KOPT-K1 (cell line): ENCODE measurements around the gene ZBTB22.
"Not testable (repeated sequence)": the region's sequence is repeated elsewhere in the genome, so short reads cannot be mapped to it uniquely, and the experiment has no call there.

ENCODE experiments used
- H3K27ac ChIP-seq: fragments of 200-600 bp; sonication (generic); 2 replicates; pipeline ENCODE4 v1.5.1; 2016; ENCODE audit warnings: antibody characterized with exemption, mild to moderate bottlenecking, low read depth, low read length; ENCODE audit not compliant: poor library complexity, severe bottlenecking
- H3K36me3 ChIP-seq: fragments of 200-600 bp; sonication (generic); 2 replicates; pipeline ENCODE4 v1.5.1; 2017; ENCODE audit warnings: antibody characterized with exemption, mild to moderate bottlenecking, low read length, moderate library complexity; ENCODE audit not compliant: insufficient read depth
- H3K9me3 ChIP-seq: fragments of 200-600 bp; sonication (generic); 2 replicates; pipeline ENCODE4 v1.5.1; 2017; ENCODE audit warnings: antibody characterized with exemption, low read length, mild to moderate bottlenecking; ENCODE audit not compliant: insufficient read depth, poor library complexity, severe bottlenecking

The ZBTB22 gene

DNA sequence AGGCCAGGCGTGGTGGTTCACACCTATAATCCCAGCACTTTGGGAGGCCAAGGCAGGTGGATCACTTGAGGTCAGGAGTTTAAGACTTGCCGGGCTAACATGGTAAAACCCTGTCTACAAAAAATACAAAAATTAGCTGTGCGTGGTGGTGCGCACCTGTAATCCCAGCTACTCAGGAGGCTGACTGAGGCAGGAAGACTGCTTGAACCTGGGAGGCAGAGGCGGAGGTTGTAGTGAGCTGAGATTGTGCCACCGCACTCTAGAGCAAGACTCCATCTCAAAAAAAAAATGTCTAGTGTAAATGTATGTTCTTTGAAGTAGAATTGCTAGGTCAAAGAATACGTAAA, 26.0 kb upstream of the ZBTB22 start:
- peak overlapping the region; percentile 82 for H3K27ac ChIP-seq
- H3K9me3 ChIP-seq, H3K36me3 ChIP-seq: not testable (repeated sequence)

GRCh38 chr6:33339193-33339592, 21.6 kb upstream of the ZBTB22 start:
- H3K36me3 ChIP-seq: no peaks in the 10 kb centered on the region
- H3K9me3 ChIP-seq: no peaks in the 10 kb centered on the region
- H3K27ac ChIP-seq: no peak overlapping the region

- no peaks in the 10 kb centered on the region for H3K9me3 ChIP-seq
- no peaks in the 10 kb centered on the region for H3K36me3 ChIP-seq
- H3K27ac ChIP-seq: no peak overlapping the region
Measured at GRCh38 chr6:33336495-33336894, 19.0 kb upstream of the ZBTB22 start.

- no peaks in the 10 kb centered on the region for H3K36me3 ChIP-seq
- no peak overlapping the region for H3K27ac ChIP-seq
Measured at GRCh38 chr6:33335916-33336315, 18.4 kb upstream of the ZBTB22 start.

DNA sequence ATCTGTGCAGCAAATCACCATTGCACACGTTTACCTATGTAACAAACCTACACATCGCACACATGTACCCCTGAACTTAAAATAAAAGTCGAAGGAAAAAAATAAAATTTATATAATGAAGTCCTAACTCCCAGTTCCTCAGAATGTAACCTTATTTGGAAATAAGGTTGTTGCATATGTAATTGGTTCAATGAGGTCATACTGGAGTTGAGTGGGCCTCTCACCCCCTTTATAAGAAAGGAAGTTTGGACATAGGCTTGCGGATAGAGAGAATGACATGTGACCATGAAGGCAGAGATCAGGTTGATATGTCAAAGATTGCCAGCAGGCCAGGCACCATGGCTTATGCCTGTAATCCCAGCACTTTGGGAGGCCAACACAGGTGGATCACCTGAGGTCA, 16.1 kb upstream of the ZBTB22 start:
- H3K36me3 ChIP-seq: no peaks in the 10 kb centered on the region
- H3K27ac ChIP-seq: no peak overlapping the region
- H3K9me3 ChIP-seq: no peaks in the 10 kb centered on the region

More at GRCh38 chr6:33335916-33336315, 18.4 kb upstream of the ZBTB22 start:
- H3K9me3 ChIP-seq: no peaks in the 10 kb centered on the region

DNA sequence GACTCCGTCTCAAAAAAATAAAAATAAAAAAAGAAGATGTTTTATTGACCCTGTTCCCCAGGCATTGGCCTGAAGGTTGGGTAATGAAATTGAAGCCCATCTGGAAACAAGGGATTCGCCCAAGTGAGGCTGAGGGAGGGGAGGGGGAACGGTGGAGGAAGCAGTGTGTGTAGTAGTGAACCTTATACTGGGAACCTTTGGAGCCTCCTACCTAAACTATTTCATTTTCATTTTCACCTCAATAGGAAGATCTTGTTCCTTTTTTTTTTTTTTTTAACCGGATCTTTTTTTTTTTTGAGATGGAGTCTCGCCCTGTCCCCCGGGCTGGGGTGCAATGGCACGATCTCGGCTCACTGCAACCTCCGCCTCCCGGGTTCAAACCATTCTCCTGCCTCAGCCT, 13.2 kb upstream of the ZBTB22 start:
- no peaks in the 10 kb centered on the region for H3K9me3 ChIP-seq
- no peaks in the 10 kb centered on the region for H3K36me3 ChIP-seq
- H3K27ac ChIP-seq: no peak overlapping the region

- H3K9me3 ChIP-seq: no peaks in the 10 kb centered on the region
- no peak overlapping the region for H3K27ac ChIP-seq
- H3K36me3 ChIP-seq: no peaks in the 10 kb centered on the region
Measured at GRCh38 chr6:33329058-33329457, 11.5 kb upstream of the ZBTB22 start.

- peak overlapping the region; percentile 95 for H3K27ac ChIP-seq
- peaks cover 24% of the 10 kb centered on the region for H3K36me3 ChIP-seq
- no peaks in the 10 kb centered on the region for H3K9me3 ChIP-seq
Measured at GRCh38 chr6:33324125-33324524, 6.6 kb upstream of the ZBTB22 start.

DNA sequence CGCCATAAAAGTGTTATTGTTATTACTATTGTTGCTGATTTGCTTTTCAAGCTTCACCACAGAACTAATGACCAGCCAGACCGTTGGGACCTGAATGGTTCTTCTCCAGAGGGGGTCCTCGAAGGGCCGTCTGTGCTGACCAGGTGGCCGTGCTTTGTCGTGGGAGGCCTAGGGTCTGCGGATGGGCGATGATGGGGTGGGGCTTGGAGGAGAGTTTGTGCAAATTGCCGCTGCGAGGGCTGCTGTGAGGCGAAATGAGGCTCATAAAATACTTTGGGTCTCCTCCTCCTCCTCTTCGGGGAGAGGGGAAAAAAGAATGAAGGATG, 6.0 kb upstream of the ZBTB22 start:
- Histone ChIP-seq H3K36me3 (peaks cover 29% of the 10 kb centered on the region), H3K9me3 (no peaks in the 10 kb centered on the region), H3K27ac (peak overlapping the region; percentile 95)

DNA sequence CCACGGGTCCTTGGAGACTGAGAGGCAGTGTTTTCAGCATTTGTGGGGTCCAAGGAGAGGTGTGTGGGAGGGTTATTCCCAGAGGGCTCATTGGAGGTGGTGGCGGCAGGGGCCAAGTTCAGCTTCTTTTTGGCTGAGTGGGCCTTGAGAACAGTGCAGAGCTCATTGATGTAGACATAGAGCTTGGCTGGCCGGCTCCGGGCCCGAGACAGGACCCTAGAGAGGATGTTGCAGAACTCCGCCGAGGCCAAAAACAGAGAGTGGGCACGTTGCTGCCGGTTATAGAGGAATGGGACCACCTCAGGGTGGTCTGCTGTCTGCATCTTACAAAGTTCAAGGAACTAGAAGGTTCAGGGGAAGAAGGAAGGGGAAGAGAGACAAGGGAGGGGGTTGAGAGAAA, 3.7 kb upstream of the ZBTB22 start:
- H3K9me3 ChIP-seq: no peaks in the 10 kb centered on the region
- peaks cover 32% of the 10 kb centered on the region for H3K36me3 ChIP-seq
- peak overlapping the region; percentile 95 for H3K27ac ChIP-seq

- Histone ChIP-seq H3K9me3 (no peaks in the 10 kb centered on the region), H3K27ac (no peak overlapping the region), H3K36me3 (peaks cover 32% of the 10 kb centered on the region)
Measured at GRCh38 chr6:33320315-33321181, 3.0 kb upstream of the ZBTB22 start.

- no peaks in the 10 kb centered on the region for H3K9me3 ChIP-seq
- no peak overlapping the region for H3K27ac ChIP-seq
- peaks cover 32% of the 10 kb centered on the region for H3K36me3 ChIP-seq
Measured at GRCh38 chr6:33319939-33320314, 2.4 kb upstream of the ZBTB22 start.

- Histone ChIP-seq H3K36me3 (peaks cover 32% of the 10 kb centered on the region), H3K9me3 (no peaks in the 10 kb centered on the region), H3K27ac (peak overlapping the region; percentile 70)
Measured at GRCh38 chr6:33318426-33319073, 1.0 kb upstream of the ZBTB22 start.

- peaks cover 33% of the 10 kb centered on the region for H3K36me3 ChIP-seq
- peak overlapping the region; percentile 70 for H3K27ac ChIP-seq
- H3K9me3 ChIP-seq: no peaks in the 10 kb centered on the region
Measured at GRCh38 chr6:33317419-33317668, 200 bp downstream of the ZBTB22 start.

- H3K27ac ChIP-seq: no peak overlapping the region
- peaks cover 38% of the 10 kb centered on the region for H3K36me3 ChIP-seq
- H3K9me3 ChIP-seq: no peaks in the 10 kb centered on the region
Measured at GRCh38 chr6:33316603-33317418, 733 bp downstream of the ZBTB22 start.
